ENCODE results near the gene SMG9.

SMG9 gene

GRCh38 chr19:43798026-43798545, 43.3 kb upstream of the SMG9 start:
- TF ChIP-seq, protein P1, sequence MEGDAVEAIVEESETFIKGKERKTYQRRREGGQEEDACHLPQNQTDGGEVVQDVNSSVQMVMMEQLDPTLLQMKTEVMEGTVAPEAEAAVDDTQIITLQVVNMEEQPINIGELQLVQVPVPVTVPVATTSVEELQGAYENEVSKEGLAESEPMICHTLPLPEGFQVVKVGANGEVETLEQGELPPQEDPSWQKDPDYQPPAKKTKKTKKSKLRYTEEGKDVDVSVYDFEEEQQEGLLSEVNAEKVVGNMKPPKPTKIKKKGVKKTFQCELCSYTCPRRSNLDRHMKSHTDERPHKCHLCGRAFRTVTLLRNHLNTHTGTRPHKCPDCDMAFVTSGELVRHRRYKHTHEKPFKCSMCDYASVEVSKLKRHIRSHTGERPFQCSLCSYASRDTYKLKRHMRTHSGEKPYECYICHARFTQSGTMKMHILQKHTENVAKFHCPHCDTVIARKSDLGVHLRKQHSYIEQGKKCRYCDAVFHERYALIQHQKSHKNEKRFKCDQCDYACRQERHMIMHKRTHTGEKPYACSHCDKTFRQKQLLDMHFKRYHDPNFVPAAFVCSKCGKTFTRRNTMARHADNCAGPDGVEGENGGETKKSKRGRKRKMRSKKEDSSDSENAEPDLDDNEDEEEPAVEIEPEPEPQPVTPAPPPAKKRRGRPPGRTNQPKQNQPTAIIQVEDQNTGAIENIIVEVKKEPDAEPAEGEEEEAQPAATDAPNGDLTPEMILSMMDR (IDR thresholded peaks at IDR 0.05; ENCODE audit: low read depth, low read length, missing control alignments), result no peak
- in situ Hi-C loops (cut with HindIII; ENCODE audit: low sequenced_read_pairs), result no loop called here
- peak overlapping the region; percentile 45 for H3K4me3 ChIP-seq (ENCODE audit: low read depth, low read length)
- DNase-seq (ENCODE audit: low read depth), result no peak

DNA sequence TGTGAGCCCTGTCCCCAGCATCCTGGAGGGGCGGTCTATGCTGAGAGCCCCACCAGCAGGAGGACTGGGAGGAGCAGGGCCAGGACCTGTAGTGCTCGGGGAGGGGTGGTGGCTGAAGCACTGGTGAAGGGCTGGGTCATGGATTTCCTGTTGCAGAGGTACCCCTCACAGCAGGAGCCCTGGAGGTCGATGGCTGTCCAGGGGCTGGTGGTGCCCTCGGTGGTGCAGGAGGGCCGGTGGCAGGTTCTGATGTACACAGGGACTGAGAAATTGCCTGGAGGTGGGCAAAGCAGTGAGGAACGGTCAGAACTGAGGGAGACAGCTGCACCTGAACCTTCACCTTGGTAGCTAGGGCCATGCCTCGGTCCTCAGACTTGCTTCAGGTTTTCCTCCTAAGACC, 42.8 kb upstream of the SMG9 start:
- TF ChIP-seq, protein P1 (IDR thresholded peaks at IDR 0.05; ENCODE audit: low read depth, low read length, missing control alignments), result no peak
- DNase-seq (ENCODE audit: low read depth), result no peak
- in situ Hi-C loops (cut with HindIII; ENCODE audit: low sequenced_read_pairs), result no loop called here
- H3K4me3 ChIP-seq (ENCODE audit: low read depth, low read length), result no peak overlapping the region

GRCh38 chr19:43797118-43797517, 42.4 kb upstream of the SMG9 start:
- H3K4me3 ChIP-seq (ENCODE audit: low read depth, low read length), result no peak overlapping the region
- TF ChIP-seq, protein P1 (IDR thresholded peaks at IDR 0.05; ENCODE audit: low read depth, low read length, missing control alignments), result no peak
- in situ Hi-C loops (cut with HindIII; ENCODE audit: low sequenced_read_pairs), result no loop called here
- no peak for DNase-seq (ENCODE audit: low read depth)

GRCh38 chr19:43790587-43790986, 35.8 kb upstream of the SMG9 start:
- in situ Hi-C loops (cut with HindIII; ENCODE audit: low sequenced_read_pairs), result no loop called here
- no peak overlapping the region for H3K4me3 ChIP-seq (ENCODE audit: low read depth, low read length)
- DNase-seq (ENCODE audit: low read depth), result no peak
- TF ChIP-seq, protein P1 (IDR thresholded peaks at IDR 0.05; ENCODE audit: low read depth, low read length, missing control alignments), result no peak

DNA sequence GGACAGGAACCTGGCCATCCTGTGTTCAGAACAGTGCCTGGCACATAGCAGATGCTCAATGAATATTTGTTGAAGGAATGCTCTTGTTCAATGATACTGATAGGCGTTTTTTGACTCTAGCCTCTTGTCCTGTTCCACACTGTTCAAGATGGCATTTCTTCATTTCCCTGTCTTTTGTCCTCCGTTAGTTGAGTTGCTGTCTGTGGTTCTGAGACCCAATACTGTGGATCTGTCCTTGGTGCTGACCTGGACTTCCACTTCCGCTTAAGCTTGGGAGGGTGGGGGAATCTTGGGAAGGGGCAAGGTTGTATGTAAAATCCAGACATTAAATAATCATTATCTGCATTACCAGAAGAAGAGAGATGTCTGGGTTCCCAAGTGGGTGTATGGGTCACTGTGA, 34.3 kb upstream of the SMG9 start:
- H3K4me3 ChIP-seq (ENCODE audit: low read depth, low read length), result no peak overlapping the region
- in situ Hi-C loops (cut with HindIII; ENCODE audit: low sequenced_read_pairs), result loop anchor here (5.0 kb wide), 1 partner anchor 47 kb away; no protein-coding TSS in a partner anchor
- no peak for DNase-seq (ENCODE audit: low read depth)
- TF ChIP-seq, protein P1 (IDR thresholded peaks at IDR 0.05; ENCODE audit: low read depth, low read length, missing control alignments), result no peak

- TF ChIP-seq, protein P1 (IDR thresholded peaks at IDR 0.05; ENCODE audit: low read depth, low read length, missing control alignments), result no peak
- in situ Hi-C loops (cut with HindIII; ENCODE audit: low sequenced_read_pairs), result loop anchor here (5.0 kb wide), 1 partner anchor 44 kb away; no protein-coding TSS in a partner anchor
- no peak overlapping the region for H3K4me3 ChIP-seq (ENCODE audit: low read depth, low read length)
- DNase-seq (ENCODE audit: low read depth), result no peak
Measured at GRCh38 chr19:43786665-43787064, 31.9 kb upstream of the SMG9 start.
